Spinal cord (tissue), 10 donors: ENCODE results near the gene LRP1. TPM values are rescaled to one million over a fixed set of nuclear protein-coding genes. Genes with fewer than 3 reads are reported as not detected.

Experiments used
- DNase-seq, 6 donors: peaks; one replicate each; pipeline versions ENCODE4 v3.0.0 to v3.0.0-alpha.2; 2013 to 2015; ENCODE audit warnings: low spot score in 6 of 6, low read depth in 4 of 6
- H3K27ac ChIP-seq: one replicate; pipeline ENCODE4 v1.5.1; 2013; ENCODE audit warnings: low read depth, low read length, control low read depth
- H3K27me3 ChIP-seq: one replicate; pipeline ENCODE4 v1.6.1; 2013; ENCODE audit warnings: low read length; ENCODE audit not compliant: control insufficient read depth, insufficient read depth
- H3K36me3 ChIP-seq: one replicate; pipeline ENCODE4 v1.6.1; 2013; ENCODE audit warnings: low read length; ENCODE audit not compliant: control insufficient read depth, insufficient read depth
- H3K4me1 ChIP-seq: one replicate; pipeline ENCODE4 v1.6.1; 2013; ENCODE audit warnings: low read length; ENCODE audit not compliant: control insufficient read depth, insufficient read depth
- H3K4me3 ChIP-seq: one replicate; pipeline ENCODE4 v1.5.1; 2013; ENCODE audit warnings: low read depth, low read length, control low read depth
- H3K9me3 ChIP-seq: one replicate; pipeline ENCODE4 v1.6.1; 2013; ENCODE audit warnings: low read length; ENCODE audit not compliant: control insufficient read depth, insufficient read depth
- WGBS: methylation state at CpG from one replicate; pipeline ENCODE4 v1.1.5; 2013; ENCODE audit warnings: missing lambda C conversion rate; ENCODE audit not compliant: insufficient coverage; 5-methylcytosine and 5-hydroxymethylcytosine counted together
- long read RNA-seq, 4 donors: transcript quantifications; one replicate each; lab custom pipeline, GENCODE V29; 2026
- polyA plus RNA-seq, 2 donors: library from polyadenylated mRNA; unstranded; fragments of 120-200 nt; gene quantifications; one replicate each; pipeline ENCODE4 v1.2.1, GENCODE V29; 2013; ENCODE audit not compliant: insufficient read length in 2 of 2
- total RNA-seq, 2 donors: library from RNA; depleted of rRNA in 1 of 2; stranded (reverse); fragments of 120-200 nt in 1 of 2; fragments of >200 nt in 1 of 2; gene quantifications; one replicate each; pipeline versions ENCODE4 v1.2.3 to v1.2.4, GENCODE V29; 2013 to 2014
- donor health status: healthy.

The LRP1 gene
- total RNA-seq, result 100 to 1,000 TPM; 182 to 241 TPM
- polyA plus RNA-seq, result 100 to 1,000 TPM; 237 to 319 TPM
- long read RNA-seq, donor 1, partial matches to known transcripts, result 14 of 17 reads
- long read RNA-seq, donor 1, other reads (novel, unspliced or antisense), result 0 of 17 reads
- long read RNA-seq, donor 2, partial matches to known transcripts, result 38 of 38 reads
- long read RNA-seq, donor 2, other reads (novel, unspliced or antisense), result 0 of 38 reads
- long read RNA-seq, donor 3, partial matches to known transcripts, result 41 of 42 reads
- long read RNA-seq, donor 3, other reads (novel, unspliced or antisense), result 0 of 42 reads
- long read RNA-seq, donor 4, partial matches to known transcripts, result 0 of 1 reads
- long read RNA-seq, donor 4, other reads (novel, unspliced or antisense), result 0 of 1 reads

DNA sequence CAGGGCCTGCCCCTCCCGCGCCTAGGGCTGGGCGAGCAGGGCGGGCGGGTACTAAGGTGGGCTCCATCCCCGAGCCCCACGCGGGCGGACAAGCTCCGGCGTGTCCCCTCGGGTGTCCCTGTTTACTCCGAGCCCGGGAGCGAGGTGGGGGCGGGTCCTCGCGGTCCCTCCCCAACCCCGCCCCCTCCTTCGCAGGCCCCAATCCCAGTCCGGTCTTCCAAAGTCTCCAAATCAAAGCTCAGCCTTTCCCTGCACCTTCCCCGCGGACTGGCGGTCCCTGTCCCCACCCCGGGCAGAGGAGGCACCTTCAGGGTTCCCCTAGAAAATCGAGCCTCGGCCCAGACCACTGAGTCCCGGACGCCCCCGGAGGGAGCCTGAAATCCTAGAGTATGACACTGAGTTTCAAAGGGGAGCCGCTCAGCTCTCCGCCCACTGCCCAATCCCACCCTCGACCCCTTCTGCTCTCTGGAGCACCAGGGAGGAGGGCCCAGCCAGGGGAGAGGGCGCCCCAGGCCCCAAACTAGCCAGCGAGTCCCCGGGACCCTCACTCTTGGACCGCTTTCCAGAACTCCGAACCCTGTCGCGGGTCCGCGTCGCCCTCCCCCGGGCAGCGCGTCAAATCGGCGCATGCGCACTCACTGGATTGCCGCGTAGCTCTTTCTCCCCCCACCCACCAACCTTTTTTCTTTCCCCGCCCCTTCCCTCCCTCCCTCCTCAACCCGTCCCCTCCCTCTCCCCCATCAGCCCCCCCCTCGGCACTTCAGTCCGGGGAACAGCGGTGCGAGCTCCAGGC, at the start of gene LRP1:
LRP1 (plus strand) TSS at position 758 of the 793 bp plus-strand sequence. CDS start 482 bp downstream, outside the sequence.
- Histone ChIP-seq H3K36me3 (peaks cover 4% of the 10 kb centered on the region), H3K9me3 (no peaks in the 10 kb centered on the region), H3K27ac (peak within 1 kb of the TSS; percentile 97), H3K4me1 (peaks cover 51% of the 10 kb centered on the region), H3K27me3 (no peaks in the 10 kb centered on the region), H3K4me3 (peak within 1 kb of the TSS; percentile 96)
- DNase-seq, result peak in 5 of 6 donors; percentile 78 to 97 (median 85)
- WGBS, result under 1% methylated on average over 41 of the region's 57 CpGs

DNA sequence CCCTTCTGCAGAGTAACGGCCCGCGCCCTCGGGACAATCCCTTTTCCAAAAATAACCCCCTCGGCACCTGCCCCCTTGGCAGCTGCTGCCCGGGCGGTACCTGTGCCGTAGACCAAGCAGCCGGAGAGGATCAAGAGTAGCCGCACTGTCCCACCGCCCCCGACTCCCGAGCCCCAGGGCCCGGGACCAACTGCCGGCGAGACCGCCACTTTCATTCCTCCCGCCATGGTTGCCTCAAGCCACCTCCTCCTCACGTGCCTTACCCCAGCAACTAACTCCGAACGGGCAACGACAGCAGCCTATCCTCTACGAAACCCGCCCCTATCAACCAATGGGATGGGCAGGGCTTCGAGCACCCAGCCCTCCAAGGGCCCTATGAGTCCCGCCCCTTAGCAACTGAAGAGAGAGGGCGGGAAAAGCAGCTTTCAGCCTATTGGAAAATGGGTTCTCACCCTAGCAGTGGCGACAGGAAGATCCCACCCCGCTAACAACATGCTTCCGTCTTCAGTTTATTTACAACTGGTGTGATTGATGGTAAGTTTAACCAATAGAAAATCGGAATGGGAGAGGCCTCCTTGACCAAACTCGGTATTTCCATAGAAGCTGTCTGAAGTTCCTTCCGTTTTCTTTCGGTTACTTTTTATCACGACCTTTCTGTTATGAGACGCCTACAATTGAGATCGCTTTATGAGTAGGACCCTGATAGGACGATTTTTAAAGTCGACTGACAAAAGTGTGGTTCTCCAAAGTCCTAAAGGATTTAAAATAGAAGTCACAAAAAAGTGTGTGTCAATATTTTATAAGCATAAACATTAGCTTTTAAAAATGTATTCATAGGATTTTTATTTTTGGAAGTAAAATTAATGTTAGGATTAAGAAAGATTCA, 49.5 kb upstream of the LRP1 start, which contains the start of gene NEMP1:
NEMP1 (minus strand) TSS at position 273 of the 886 bp plus-strand sequence; CDS start at position 227, 46 bp downstream.
- no peaks in the 10 kb centered on the region for H3K36me3 ChIP-seq
- no peaks in the 10 kb centered on the region for H3K9me3 ChIP-seq
- H3K4me3 ChIP-seq, result peak within 1 kb of the TSS; percentile 71
- peaks cover 9% of the 10 kb centered on the region for H3K4me1 ChIP-seq
- peak within 1 kb of the TSS; percentile 90 for H3K27ac ChIP-seq
- no peaks in the 10 kb centered on the region for H3K27me3 ChIP-seq
- DNase-seq, result peak; percentile 97 to 100 (median 99)
- WGBS, result 0% methylated on average over 26 of the region's 39 CpGs

DNA sequence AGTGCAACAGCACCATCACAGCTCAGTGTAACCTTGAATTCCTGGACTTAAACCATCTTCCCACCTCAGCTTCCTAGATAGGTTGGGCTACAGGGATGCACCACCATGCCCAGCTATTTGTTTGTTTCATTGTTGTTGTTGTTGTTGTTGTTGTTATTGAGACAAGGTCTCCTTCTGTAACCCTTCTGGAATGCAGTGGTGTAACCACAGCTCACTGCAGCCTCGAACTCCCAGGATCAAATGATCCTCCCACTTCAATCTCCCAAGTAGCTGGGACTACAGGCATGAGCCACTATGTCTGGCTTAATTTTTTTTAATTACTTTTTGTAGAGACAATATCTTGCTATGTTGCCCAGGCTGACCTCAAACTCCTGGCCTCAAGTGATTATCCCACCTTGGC, 48.5 kb upstream of the LRP1 start:
- Histone ChIP-seq H3K4me3 (no peak overlapping the region), H3K27me3 (no peaks in the 10 kb centered on the region), H3K36me3 (no peaks in the 10 kb centered on the region), H3K4me1 (peaks cover 9% of the 10 kb centered on the region), H3K27ac (no peak overlapping the region), H3K9me3 (no peaks in the 10 kb centered on the region)
- DNase-seq, result no peak
- no CpG with 5 or more reads among the region's 1 CpG for WGBS

DNA sequence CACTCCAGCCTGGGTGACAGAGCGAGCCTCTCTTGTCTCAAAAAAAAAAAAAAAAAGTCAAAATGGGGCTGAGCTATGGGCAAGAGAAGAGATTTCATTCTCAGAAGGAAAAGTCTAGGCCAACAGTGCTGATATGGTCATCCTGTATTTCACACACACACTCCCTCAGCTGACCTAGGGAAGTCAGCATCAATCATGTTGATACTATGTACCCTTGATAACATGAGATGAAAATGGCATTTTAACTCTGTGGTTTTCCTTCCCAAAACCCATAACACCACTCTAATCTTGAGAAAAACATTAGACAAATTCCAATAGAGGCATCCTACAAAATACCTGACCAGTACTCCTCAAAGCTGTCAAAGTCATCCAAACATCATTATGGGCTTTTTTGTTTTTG, 47.4 kb upstream of the LRP1 start:
- no peak overlapping the region for H3K27ac ChIP-seq
- WGBS, result no CpG with 5 or more reads among the region's 1 CpG
- H3K27me3 ChIP-seq, result no peaks in the 10 kb centered on the region
- DNase-seq, result no peak
- no peaks in the 10 kb centered on the region for H3K36me3 ChIP-seq
- H3K9me3 ChIP-seq, result no peaks in the 10 kb centered on the region
- H3K4me3 ChIP-seq, result no peak overlapping the region
- H3K4me1 ChIP-seq, result peaks cover 10% of the 10 kb centered on the region

GRCh38 chr12:57085999-57086492, 42.2 kb upstream of the LRP1 start:
- Histone ChIP-seq H3K4me3 (peak overlapping the region; percentile 86), H3K27ac (peak overlapping the region; percentile 99), H3K27me3 (no peaks in the 10 kb centered on the region), H3K4me1 (peaks cover 44% of the 10 kb centered on the region), H3K36me3 (peaks cover 5% of the 10 kb centered on the region), H3K9me3 (no peaks in the 10 kb centered on the region)
- 8% methylated on average over 2 of the region's 12 CpGs for WGBS
- DNase-seq, result peak in 2 of 6 donors; percentile 41 to 89

- Histone ChIP-seq H3K4me3 (peak overlapping the region; percentile 86), H3K9me3 (no peaks in the 10 kb centered on the region), H3K36me3 (peaks cover 10% of the 10 kb centered on the region), H3K27ac (peak overlapping the region; percentile 99), H3K27me3 (no peaks in the 10 kb centered on the region), H3K4me1 (peaks cover 49% of the 10 kb centered on the region)
- peak in 3 of 6 donors; percentile 42 to 92 (median 89) for DNase-seq
- WGBS, result 3% methylated on average over 5 of the region's 14 CpGs
Measured at GRCh38 chr12:57086493-57087009, 41.7 kb upstream of the LRP1 start.

GRCh38 chr12:57087010-57087690, 41.1 kb upstream of the LRP1 start:
- peak in 3 of 6 donors; percentile 46 to 92 (median 77) for DNase-seq
- Histone ChIP-seq H3K27me3 (no peaks in the 10 kb centered on the region), H3K36me3 (peaks cover 16% of the 10 kb centered on the region), H3K4me1 (peaks cover 55% of the 10 kb centered on the region), H3K27ac (peak overlapping the region; percentile 99), H3K4me3 (peak overlapping the region; percentile 86), H3K9me3 (no peaks in the 10 kb centered on the region)
- WGBS, result under 1% methylated on average over 37 of the region's 52 CpGs

DNA sequence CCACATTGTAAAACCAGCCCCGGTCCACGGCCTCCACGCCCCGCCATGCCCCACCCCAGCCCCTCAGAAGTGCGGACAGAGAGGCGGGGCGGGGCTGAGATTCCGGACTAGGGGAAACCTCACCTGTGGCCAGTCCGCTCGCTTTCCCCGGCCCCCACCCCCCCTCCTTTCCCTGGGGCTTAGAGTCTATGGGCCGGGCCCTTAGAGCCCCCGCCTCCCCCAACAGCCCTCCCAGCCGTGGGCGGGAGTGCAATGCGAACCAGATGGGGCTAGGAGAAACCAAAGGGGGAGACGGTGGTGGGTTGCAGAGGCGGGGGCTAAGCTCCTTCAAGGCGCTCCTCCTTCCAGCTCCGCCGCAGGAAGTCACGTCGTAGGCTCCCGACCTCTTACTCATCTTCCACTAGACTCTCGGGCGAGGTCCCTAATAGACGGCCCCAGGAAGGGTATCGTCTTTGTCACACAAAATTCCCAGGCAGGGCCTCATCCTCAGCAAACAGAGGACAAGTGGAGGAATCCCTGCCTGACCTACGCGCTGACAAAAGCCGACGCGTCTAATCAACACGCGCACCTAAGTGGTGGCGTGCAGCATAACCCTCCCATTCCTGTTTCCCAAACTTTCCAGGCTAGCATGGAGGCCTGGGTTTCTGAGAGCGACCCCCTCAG, 40.5 kb upstream of the LRP1 start:
- H3K9me3 ChIP-seq, result no peaks in the 10 kb centered on the region
- H3K27ac ChIP-seq, result peak overlapping the region; percentile 99
- peaks cover 62% of the 10 kb centered on the region for H3K4me1 ChIP-seq
- peak in 3 of 6 donors; percentile 29 to 93 (median 66) for DNase-seq
- H3K4me3 ChIP-seq, result peak overlapping the region; percentile 86
- H3K36me3 ChIP-seq, result peaks cover 23% of the 10 kb centered on the region
- H3K27me3 ChIP-seq, result no peaks in the 10 kb centered on the region
- WGBS, result 1% methylated on average over 27 of the region's 37 CpGs
